ENCODE measurements around the gene DNAJC3. TPM values are rescaled to one million over a fixed set of nuclear protein-coding genes. Genes with fewer than 3 reads are reported as not detected.
"Not testable (repeated sequence)": the region's sequence is repeated elsewhere in the genome, so short reads cannot be mapped to it uniquely, and the experiment has no call there.

The DNAJC3 gene
- total RNA-seq, 6 experiments from 2014 or later: 49.0 to 64.3 (median 51.7) TPM

DNA sequence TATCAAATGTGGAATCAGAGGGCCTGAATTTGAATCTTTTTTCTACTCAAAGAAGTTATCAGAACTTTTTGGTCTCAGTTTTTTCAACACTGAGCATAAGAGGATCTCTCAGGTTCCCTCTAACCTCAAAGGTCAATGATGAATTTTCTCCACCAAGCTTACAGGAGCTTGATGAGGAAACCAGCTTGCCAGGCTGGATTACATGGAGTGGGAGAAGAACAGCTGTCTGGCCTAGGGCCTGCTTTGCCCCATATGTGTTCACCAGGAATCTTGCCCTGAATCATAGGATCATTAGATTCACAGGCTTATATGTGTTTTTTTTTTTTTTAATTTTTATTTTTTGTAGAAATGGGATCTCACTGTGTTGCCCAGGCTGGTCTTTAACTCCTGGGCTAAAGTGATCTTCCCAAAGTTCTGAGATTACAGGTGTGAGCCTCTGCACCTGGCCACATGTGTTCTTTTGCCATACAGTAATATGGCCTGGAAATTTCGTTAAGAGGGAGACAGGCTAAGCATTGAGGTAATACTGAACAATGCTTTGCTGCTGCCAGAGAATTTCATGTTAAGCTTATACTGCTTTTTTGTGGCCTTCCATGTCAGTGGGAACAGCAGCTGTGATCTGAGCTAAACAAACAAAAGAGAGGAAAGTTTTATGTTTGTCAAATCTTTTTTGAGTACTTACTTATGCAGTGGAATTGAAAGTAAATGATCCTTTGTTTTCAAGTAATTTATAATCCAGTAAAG is 110.6 kb downstream of the DNAJC3 start:
- H3K4me1 ChIP-seq: no peaks in the 10 kb centered on the region
- DNase-seq (no peak), ATAC-seq (no peak)
- no peaks in the 10 kb centered on the region for H3K27me3 ChIP-seq
- no peak overlapping the region for H3K27ac ChIP-seq
- H3K4me3 ChIP-seq: no peak overlapping the region
- no peaks in the 10 kb centered on the region for H3K9me3 ChIP-seq
- peaks cover 0 to 48% (median 19%) of the 10 kb centered on the region in 4 donors for H3K36me3 ChIP-seq
- TF ChIP-seq, protein P1, sequence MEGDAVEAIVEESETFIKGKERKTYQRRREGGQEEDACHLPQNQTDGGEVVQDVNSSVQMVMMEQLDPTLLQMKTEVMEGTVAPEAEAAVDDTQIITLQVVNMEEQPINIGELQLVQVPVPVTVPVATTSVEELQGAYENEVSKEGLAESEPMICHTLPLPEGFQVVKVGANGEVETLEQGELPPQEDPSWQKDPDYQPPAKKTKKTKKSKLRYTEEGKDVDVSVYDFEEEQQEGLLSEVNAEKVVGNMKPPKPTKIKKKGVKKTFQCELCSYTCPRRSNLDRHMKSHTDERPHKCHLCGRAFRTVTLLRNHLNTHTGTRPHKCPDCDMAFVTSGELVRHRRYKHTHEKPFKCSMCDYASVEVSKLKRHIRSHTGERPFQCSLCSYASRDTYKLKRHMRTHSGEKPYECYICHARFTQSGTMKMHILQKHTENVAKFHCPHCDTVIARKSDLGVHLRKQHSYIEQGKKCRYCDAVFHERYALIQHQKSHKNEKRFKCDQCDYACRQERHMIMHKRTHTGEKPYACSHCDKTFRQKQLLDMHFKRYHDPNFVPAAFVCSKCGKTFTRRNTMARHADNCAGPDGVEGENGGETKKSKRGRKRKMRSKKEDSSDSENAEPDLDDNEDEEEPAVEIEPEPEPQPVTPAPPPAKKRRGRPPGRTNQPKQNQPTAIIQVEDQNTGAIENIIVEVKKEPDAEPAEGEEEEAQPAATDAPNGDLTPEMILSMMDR (IDR thresholded peaks at IDR 0.05): no peak
- TF ChIP-seq POLR2A (IDR thresholded peaks at IDR 0.05): no peak
- intact Hi-C loops (cut with DNase I): no loop called here
- 60% methylated on average over 1 of the region's 1 CpG for WGBS (ENCODE audit: insufficient coverage, low coverage, low lambda C conversion rate, missing lambda C conversion rate)

- H3K4me1 ChIP-seq: no peaks in the 10 kb centered on the region
- H3K27ac ChIP-seq: no peak overlapping the region
- ATAC-seq (no peak), DNase-seq (no peak)
- 78% methylated on average over 1 of the region's 2 CpGs for WGBS (ENCODE audit: insufficient coverage, low coverage, low lambda C conversion rate, missing lambda C conversion rate)
- TF ChIP-seq, protein P1 (IDR thresholded peaks at IDR 0.05): no peak
- TF ChIP-seq POLR2A (IDR thresholded peaks at IDR 0.05): no peak
- H3K4me3 ChIP-seq: no peak overlapping the region
- H3K27me3 ChIP-seq: no peaks in the 10 kb centered on the region
- H3K9me3 ChIP-seq: no peaks in the 10 kb centered on the region
- intact Hi-C loops (cut with DNase I): no loop called here
- H3K36me3 ChIP-seq: peaks cover 0 to 52% (median 22%) of the 10 kb centered on the region in 4 donors
These were observed 111.1 kb downstream of the DNAJC3 start for GRCh38 chr13:95788100-95788463.

DNA sequence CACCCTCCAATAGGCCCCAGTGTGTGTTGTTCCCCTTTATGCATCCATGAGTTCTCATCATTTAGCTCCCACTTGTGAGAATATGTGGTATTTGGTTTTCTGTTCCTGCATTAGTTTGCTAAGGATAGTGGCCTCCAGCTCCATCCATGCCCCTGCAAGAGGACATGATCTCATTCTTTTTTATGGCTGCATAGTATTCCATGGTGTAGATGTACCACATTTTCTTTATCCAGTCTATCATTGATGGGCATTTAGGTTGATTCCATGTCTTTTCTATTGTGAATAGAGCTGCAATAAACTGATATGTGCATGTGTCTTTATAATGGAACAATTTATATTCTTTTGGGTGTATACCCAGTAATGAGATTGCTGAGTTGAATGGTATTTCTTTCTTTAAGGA is 112.4 kb downstream of the DNAJC3 start:
- H3K36me3 ChIP-seq: peaks cover 0 to 52% (median 22%) of the 10 kb centered on the region in 4 donors
- H3K9me3 ChIP-seq; intact Hi-C loops (cut with DNase I); H3K27ac ChIP-seq; H3K4me3 ChIP-seq; DNase-seq; ATAC-seq; H3K27me3 ChIP-seq; H3K4me1 ChIP-seq: not testable (repeated sequence)

GRCh38 chr13:95791084-95791722 is 114.3 kb downstream of the DNAJC3 start:
- Histone ChIP-seq H3K4me1 (no peaks in the 10 kb centered on the region), H3K9me3 (no peaks in the 10 kb centered on the region), H3K27me3 (no peaks in the 10 kb centered on the region), H3K27ac (no peak overlapping the region), H3K36me3 (peaks cover 0 to 48% (median 22%) of the 10 kb centered on the region in 4 donors), H3K4me3 (no peak overlapping the region)
- TF ChIP-seq, protein P1 (IDR thresholded peaks at IDR 0.05): no peak
- no peak for TF ChIP-seq POLR2A (IDR thresholded peaks at IDR 0.05)
- 90% methylated on average over 7 of the region's 7 CpGs for WGBS (ENCODE audit: insufficient coverage, low coverage, low lambda C conversion rate, missing lambda C conversion rate)
- no peak for DNase-seq
- intact Hi-C loops (cut with DNase I): no loop called here
- ATAC-seq: no peak

GRCh38 chr13:95793018-95793555 is 116.1 kb downstream of the DNAJC3 start:
- DNase-seq (no peak), ATAC-seq (no peak)
- no peak overlapping the region for H3K27ac ChIP-seq
- 100% methylated on average over 1 of the region's 3 CpGs for WGBS (ENCODE audit: insufficient coverage, low coverage, low lambda C conversion rate, missing lambda C conversion rate)
- H3K36me3 ChIP-seq: peaks cover 0 to 32% (median 15%) of the 10 kb centered on the region in 4 donors
- intact Hi-C loops (cut with DNase I): no loop called here
- H3K4me1 ChIP-seq: no peaks in the 10 kb centered on the region
- H3K27me3 ChIP-seq: no peaks in the 10 kb centered on the region
- TF ChIP-seq POLR2A (IDR thresholded peaks at IDR 0.05): no peak
- TF ChIP-seq, protein P1 (IDR thresholded peaks at IDR 0.05): no peak
- H3K9me3 ChIP-seq: no peaks in the 10 kb centered on the region
- H3K4me3 ChIP-seq: no peak overlapping the region

Data from right lobe of liver (tissue), 6 donors.